ENCODE data around the gene NTHL1. TPM values are rescaled to one million over a fixed set of nuclear protein-coding genes. Genes with fewer than 3 reads are reported as not detected.

The NTHL1 gene
- total RNA-seq, 4 donors from 2014 or later, result 7.1 to 18.1 (median 10.9) TPM

DNA sequence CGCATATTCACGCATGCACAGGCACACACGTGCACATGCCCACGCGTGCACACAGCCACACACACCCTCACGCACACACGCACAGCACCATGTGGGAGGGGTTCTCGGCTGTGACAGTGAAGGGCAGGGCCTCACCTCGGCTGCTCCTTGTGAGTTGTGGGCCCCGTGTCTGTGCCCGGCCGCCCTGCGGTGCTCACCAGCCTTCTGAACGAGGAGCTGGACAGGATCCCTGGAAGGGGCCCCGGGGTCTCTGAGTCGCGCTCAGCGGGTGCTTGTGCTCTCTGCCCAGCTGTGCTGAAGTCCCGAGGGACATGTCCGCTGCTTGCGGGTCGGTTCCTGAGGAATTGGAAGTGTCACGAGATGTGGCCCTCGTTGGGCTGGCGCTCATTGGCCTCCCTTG, 16.2 kb upstream of the NTHL1 start:
- ATAC-seq (ENCODE audit: low FRiP score) (no peak), DNase-seq (ENCODE audit: low spot score) (no peak)
- TF ChIP-seq, protein P1, sequence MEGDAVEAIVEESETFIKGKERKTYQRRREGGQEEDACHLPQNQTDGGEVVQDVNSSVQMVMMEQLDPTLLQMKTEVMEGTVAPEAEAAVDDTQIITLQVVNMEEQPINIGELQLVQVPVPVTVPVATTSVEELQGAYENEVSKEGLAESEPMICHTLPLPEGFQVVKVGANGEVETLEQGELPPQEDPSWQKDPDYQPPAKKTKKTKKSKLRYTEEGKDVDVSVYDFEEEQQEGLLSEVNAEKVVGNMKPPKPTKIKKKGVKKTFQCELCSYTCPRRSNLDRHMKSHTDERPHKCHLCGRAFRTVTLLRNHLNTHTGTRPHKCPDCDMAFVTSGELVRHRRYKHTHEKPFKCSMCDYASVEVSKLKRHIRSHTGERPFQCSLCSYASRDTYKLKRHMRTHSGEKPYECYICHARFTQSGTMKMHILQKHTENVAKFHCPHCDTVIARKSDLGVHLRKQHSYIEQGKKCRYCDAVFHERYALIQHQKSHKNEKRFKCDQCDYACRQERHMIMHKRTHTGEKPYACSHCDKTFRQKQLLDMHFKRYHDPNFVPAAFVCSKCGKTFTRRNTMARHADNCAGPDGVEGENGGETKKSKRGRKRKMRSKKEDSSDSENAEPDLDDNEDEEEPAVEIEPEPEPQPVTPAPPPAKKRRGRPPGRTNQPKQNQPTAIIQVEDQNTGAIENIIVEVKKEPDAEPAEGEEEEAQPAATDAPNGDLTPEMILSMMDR (IDR thresholded peaks at IDR 0.05), result no peak

DNA sequence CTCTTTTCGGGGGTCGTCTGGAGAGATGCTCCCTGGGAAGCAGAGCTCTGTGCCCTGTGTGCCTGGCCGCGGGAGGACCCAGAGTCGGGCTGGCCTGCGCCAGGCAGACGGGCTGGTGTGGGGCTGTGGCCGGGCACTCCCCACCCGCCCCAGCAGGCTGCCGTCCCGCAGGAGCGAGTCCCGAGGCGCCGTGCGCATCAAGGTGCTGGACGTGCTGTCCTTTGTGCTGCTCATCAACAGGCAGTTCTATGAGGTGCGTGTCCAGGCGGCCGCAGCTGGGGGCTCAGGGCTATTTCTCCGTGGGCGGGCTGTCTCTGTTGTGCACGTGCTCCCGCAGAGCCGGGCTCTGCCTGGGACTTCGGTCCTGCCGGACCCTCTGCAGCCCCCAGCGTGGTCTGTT, 15.2 kb upstream of the NTHL1 start:
- ATAC-seq (ENCODE audit: low FRiP score) (no peak), DNase-seq (ENCODE audit: low spot score) (no peak)
- TF ChIP-seq, protein P1 (IDR thresholded peaks at IDR 0.05), result no peak

DNA sequence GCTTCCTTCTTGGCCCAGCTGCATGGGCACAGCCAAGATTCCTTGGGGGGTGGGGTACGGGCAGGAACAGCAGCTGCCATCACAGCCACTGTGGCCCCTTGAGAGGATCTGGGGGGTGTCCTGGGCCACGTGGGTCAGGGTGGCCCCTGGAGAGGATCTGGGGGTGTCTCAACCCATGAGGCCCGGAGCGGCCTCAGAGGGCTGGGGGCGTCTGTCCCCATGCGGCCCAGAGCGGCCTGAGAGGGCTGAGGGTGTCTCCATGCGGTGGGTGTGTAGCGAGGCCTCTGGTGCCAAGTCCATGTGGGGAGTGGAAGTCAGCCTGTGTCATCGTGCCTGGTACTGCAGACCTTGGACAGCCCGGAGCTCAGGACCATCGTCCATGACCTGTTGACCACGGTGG, 13.9 kb upstream of the NTHL1 start:
- no peak for ATAC-seq (ENCODE audit: low FRiP score)
- TF ChIP-seq, protein P1 (IDR thresholded peaks at IDR 0.05), result no peak
- DNase-seq (ENCODE audit: low spot score), result no peak

DNA sequence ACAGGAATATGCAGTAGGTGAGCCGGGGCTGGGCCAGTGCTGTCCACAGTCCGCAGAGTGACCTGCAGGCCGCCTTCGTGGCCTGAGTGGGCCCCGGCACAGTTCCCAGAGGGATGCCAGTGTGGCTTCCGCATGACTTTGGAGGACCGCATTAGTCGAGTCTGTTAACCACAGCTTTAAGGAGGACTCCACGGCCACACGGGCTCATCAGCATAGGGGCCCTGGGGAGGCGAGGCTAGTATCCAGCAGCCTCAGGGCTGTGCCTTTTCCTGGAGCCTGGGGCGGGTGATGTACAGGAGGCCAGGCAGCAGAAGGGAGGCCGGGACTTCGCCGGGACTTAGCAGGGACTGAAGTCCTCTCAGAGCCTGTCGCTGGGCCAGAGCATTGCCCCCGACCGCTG, 13.4 kb upstream of the NTHL1 start:
- DNase-seq (ENCODE audit: low spot score) (no peak), ATAC-seq (ENCODE audit: low FRiP score) (no peak)
- TF ChIP-seq, protein P1 (IDR thresholded peaks at IDR 0.05), result no peak

DNA sequence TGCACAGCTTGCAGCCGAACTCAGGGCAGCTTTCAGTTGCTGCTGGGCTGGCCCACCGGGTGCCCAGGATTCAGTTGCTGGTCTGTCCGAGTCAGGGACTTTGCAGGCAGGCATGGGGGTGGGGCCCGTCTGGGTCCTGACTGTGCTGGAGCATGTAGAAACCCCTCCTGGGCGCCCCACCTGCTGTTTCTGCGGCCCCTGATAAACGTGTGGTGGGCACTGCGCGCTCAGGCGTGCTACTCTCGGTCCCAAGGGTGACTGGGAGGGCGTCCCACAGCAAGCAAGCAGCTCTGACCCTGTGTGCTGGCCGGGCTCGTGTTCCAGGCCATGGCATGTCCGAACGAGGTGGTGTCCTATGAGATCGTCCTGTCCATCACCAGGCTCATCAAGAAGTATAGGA, 12.7 kb upstream of the NTHL1 start:
- ATAC-seq (ENCODE audit: low FRiP score) (no peak), DNase-seq (ENCODE audit: low spot score) (no peak)
- TF ChIP-seq, protein P1 (IDR thresholded peaks at IDR 0.05), result no peak

DNA sequence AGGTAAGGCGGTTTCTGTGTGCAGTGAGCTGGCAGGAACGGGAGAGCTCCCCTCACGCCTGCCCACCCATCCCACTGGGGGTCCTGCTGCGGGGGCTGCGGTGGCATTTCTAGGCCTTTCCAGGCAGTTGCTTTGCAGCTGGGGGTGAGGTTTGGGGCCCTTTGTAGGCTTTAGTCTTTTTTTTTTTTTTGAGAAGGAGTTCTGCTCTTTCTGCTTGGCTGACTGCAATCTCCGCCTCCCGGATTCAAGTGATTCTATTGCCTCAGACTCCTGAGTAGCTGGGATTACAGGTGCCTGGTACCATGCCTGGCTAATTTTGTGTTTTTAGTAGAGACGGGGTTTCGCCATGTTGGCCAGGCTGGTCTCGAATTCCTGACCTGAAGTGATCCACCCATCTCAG, 11.2 kb upstream of the NTHL1 start:
- no peak for ATAC-seq (ENCODE audit: low FRiP score)
- no peak for DNase-seq (ENCODE audit: low spot score)
- TF ChIP-seq, protein P1 (IDR thresholded peaks at IDR 0.05), result no peak

DNA sequence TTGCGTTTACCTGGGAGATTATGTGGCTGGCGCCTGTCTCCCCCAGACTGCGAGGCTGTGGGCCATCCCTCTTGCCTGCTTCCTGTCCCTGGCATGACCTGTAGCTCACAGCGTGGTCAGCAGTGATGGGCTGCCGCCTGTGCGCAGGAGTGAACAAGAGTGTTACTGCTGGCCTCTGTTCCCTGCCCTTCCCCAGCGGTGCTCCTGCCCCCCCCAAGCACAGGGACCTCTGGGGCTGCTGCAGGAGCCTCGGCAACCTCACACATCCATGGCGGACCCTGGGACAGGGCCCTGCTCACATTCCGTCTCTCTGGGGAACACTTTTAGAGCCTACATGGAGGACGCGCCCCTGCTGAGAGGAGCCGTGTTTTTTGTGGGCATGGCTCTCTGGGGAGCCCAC, 10.8 kb upstream of the NTHL1 start:
- ATAC-seq (ENCODE audit: low FRiP score), result no peak
- TF ChIP-seq, protein P1 (IDR thresholded peaks at IDR 0.05), result no peak

More for the DNA sequence above, 10.8 kb upstream of the NTHL1 start:
- DNase-seq (ENCODE audit: low spot score), result no peak

Measured in omental fat pad (tissue), 4 donors.